PFSK-1 (cell line): ENCODE results near the gene PITRM1.

Source experiments
- REST ChIP-seq, 2 experiments: IDR thresholded peaks; 2 replicates each; pipeline versions ENCODE4 v1.6.1 to v1.8.0; 2011 to 2012; ENCODE audit warnings: low read depth in 2 of 2, low read length in 2 of 2, control low read depth in 1 of 2, inconsistent platforms in 1 of 2, mild to moderate bottlenecking in 1 of 2, moderate library complexity in 1 of 2; ENCODE audit not compliant: insufficient read depth in 1 of 2
- TAF1 ChIP-seq: IDR thresholded peaks from 2 replicates; pipeline ENCODE4 v1.6.1; 2012; ENCODE audit warnings: low read length, control low read depth, borderline replicate concordance; ENCODE audit not compliant: insufficient read depth

- TF ChIP-seq TAF1 (no peak), REST (IDR thresholded peaks at IDR 0.05; ENCODE audit: insufficient read depth in 1 of 2, low read depth in 2 of 2, low read length in 2 of 2) (no peak)
Observed at GRCh38 chr10:3208481-3209406, 36.2 kb upstream of the PITRM1 start.
